ENCODE data around the gene CARS2.

Gene CARS2

GRCh38 chr13:110669036-110669435 is 36.9 kb downstream of the CARS2 start:
- Histone ChIP-seq H3K27ac (ENCODE audit: extremely low read depth, low read depth, low read length) (no peak overlapping the region), H3K9me3 (ENCODE audit: control insufficient read depth, insufficient read depth, low read depth, low read length) (no peaks in the 10 kb centered on the region), H3K36me3 (ENCODE audit: control insufficient read depth in 2 of 2, insufficient read depth in 1 of 2, low read length in 2 of 2) (peaks cover 0 to 59% of the 10 kb centered on the region in 2 experiments; a peak in 1 of 3 replicates), H3K4me3 (ENCODE audit: low read depth, low read length) (no peak overlapping the region), H3K4me1 (ENCODE audit: control insufficient read depth, insufficient read depth, low read length) (no peaks in the 10 kb centered on the region)
- TF ChIP-seq ZNF692 (tag by site-specific recombination; IDR thresholded peaks at IDR 0.05) (no peak), GFI1B (tag by site-specific recombination; IDR thresholded peaks at IDR 0.05) (no peak), ZIC2 (tag by site-specific recombination; IDR thresholded peaks at IDR 0.05) (no peak), REPIN1 (tag by site-specific recombination; IDR thresholded peaks at IDR 0.05; ENCODE audit: low read depth) (no peak), ZNF623 (tag by site-specific recombination; IDR thresholded peaks at IDR 0.05) (no peak), PRDM2 (tag by site-specific recombination; IDR thresholded peaks at IDR 0.05; ENCODE audit: borderline replicate concordance) (no peak), ZSCAN30 (tag by site-specific recombination; IDR thresholded peaks at IDR 0.05) (no peak), ZSCAN5A (tag by site-specific recombination; IDR thresholded peaks at IDR 0.05) (no peak), ZNF121 (tag by site-specific recombination; IDR thresholded peaks at IDR 0.05) (no peak), ZNF26 (tag by site-specific recombination; IDR thresholded peaks at IDR 0.05) (no peak), AEBP2 (tag by site-specific recombination; IDR thresholded peaks at IDR 0.05; ENCODE audit: borderline replicate concordance) (no peak), ZNF2 (tag by site-specific recombination; IDR thresholded peaks at IDR 0.05) (no peak)
- ChIA-PET CTCF (no interaction called here), POLR2A (no interaction called here)

- H3K36me3 ChIP-seq (ENCODE audit: control insufficient read depth in 2 of 2, insufficient read depth in 1 of 2, low read length in 2 of 2), result peaks cover 0 to 88% of the 10 kb centered on the region in 2 experiments; a peak in 2 of 3 replicates
- no peak for TF ChIP-seq ZNF621 (tag by site-specific recombination; IDR thresholded peaks at IDR 0.05)
- no peak for TF ChIP-seq PRDM6 (tag by site-specific recombination; IDR thresholded peaks at IDR 0.05)
- no peak for TF ChIP-seq ZNF624 (tag by site-specific recombination; IDR thresholded peaks at IDR 0.05)
- TF ChIP-seq KLF8 (tag by site-specific recombination; IDR thresholded peaks at IDR 0.05), result no peak
- TF ChIP-seq ZNF404 (tag by site-specific recombination; IDR thresholded peaks at IDR 0.05), result no peak
- no peak for TF ChIP-seq KLF17 (tag by site-specific recombination; IDR thresholded peaks at IDR 0.05)
- no peak for TF ChIP-seq ZNF248 (tag by site-specific recombination; IDR thresholded peaks at IDR 0.05)
- TF ChIP-seq ZSCAN23 (tag by site-specific recombination; IDR thresholded peaks at IDR 0.05), result no peak
- no peak for TF ChIP-seq KLF16 (tag by site-specific recombination; IDR thresholded peaks at IDR 0.05)
- CTCF ChIA-PET, result no interaction called here
- H3K27ac ChIP-seq (ENCODE audit: extremely low read depth, low read depth, low read length), result no peak overlapping the region
- H3K4me3 ChIP-seq (ENCODE audit: low read depth, low read length), result no peak overlapping the region
- H3K4me1 ChIP-seq (ENCODE audit: control insufficient read depth, insufficient read depth, low read length), result no peaks in the 10 kb centered on the region
- H3K9me3 ChIP-seq (ENCODE audit: control insufficient read depth, insufficient read depth, low read depth, low read length), result no peaks in the 10 kb centered on the region
- POLR2A ChIA-PET, result no interaction called here
Measured at GRCh38 chr13:110666255-110666533, 39.7 kb downstream of the CARS2 start.

Measured in HEK293 (cell line).